Inferior parietal cortex (tissue), 1 donor: ENCODE measurements around the gene FERMT2.
"Not testable (repeated sequence)": the region's sequence is repeated elsewhere in the genome, so short reads cannot be mapped to it uniquely, and the experiment has no call there.

Experiments
- DNase-seq: peaks from one replicate; pipeline ENCODE4 v3.0.0-alpha.2; 2016; ENCODE audit errors: extremely low spot score

FERMT2 gene

GRCh38 chr14:52948039-52948438 is 2.8 kb downstream of the FERMT2 start:
- DNase-seq = no peak

- DNase-seq = no peak
Measured at GRCh38 chr14:52944254-52944653, 6.6 kb downstream of the FERMT2 start.

GRCh38 chr14:52939427-52939826 is 11.4 kb downstream of the FERMT2 start:
- no peak for DNase-seq

GRCh38 chr14:52937869-52938268 is 13.0 kb downstream of the FERMT2 start:
- no peak for DNase-seq

GRCh38 chr14:52937306-52937705 is 13.5 kb downstream of the FERMT2 start:
- no peak for DNase-seq

- DNase-seq = no peak
Measured at GRCh38 chr14:52936437-52936836, 14.4 kb downstream of the FERMT2 start.

GRCh38 chr14:52935833-52936232 is 15.0 kb downstream of the FERMT2 start:
- no peak for DNase-seq

- DNase-seq = no peak
Measured at GRCh38 chr14:52934762-52935161, 16.1 kb downstream of the FERMT2 start.

- no peak for DNase-seq
Measured at GRCh38 chr14:52929192-52929807, 21.6 kb downstream of the FERMT2 start.

GRCh38 chr14:52926953-52927352 is 23.9 kb downstream of the FERMT2 start:
- no peak for DNase-seq

GRCh38 chr14:52923902-52924575 is 26.8 kb downstream of the FERMT2 start:
- no peak for DNase-seq

- no peak for DNase-seq
Measured at GRCh38 chr14:52922656-52923055, 28.2 kb downstream of the FERMT2 start.

- DNase-seq = no peak
Measured at GRCh38 chr14:52922059-52922458, 28.8 kb downstream of the FERMT2 start.

- DNase-seq = not testable (repeated sequence)
Measured at GRCh38 chr14:52920411-52920810, 30.4 kb downstream of the FERMT2 start.

GRCh38 chr14:52919971-52920370 is 30.9 kb downstream of the FERMT2 start:
- DNase-seq = no peak

- DNase-seq = no peak
Measured at GRCh38 chr14:52918486-52918885, 32.4 kb downstream of the FERMT2 start.

GRCh38 chr14:52917735-52918134 is 33.1 kb downstream of the FERMT2 start:
- no peak for DNase-seq

GRCh38 chr14:52914295-52914694 is 36.6 kb downstream of the FERMT2 start:
- DNase-seq = no peak

- DNase-seq = no peak
Measured at GRCh38 chr14:52913271-52913670, 37.6 kb downstream of the FERMT2 start.

GRCh38 chr14:52911904-52912303 is 38.9 kb downstream of the FERMT2 start:
- DNase-seq = no peak

GRCh38 chr14:52910572-52910971 is 40.3 kb downstream of the FERMT2 start:
- DNase-seq = no peak

- no peak for DNase-seq
Measured at GRCh38 chr14:52907949-52908348, 42.9 kb downstream of the FERMT2 start.

- DNase-seq = no peak
Measured at GRCh38 chr14:52906141-52906601, 44.7 kb downstream of the FERMT2 start.
